NCI-H187 treated with DMSO at 0.1 percent for 48 hours (cell line): ENCODE results near the gene CCAR1.
"Not testable (repeated sequence)": the region's sequence is repeated elsewhere in the genome, so short reads cannot be mapped to it uniquely, and the experiment has no call there.

Experiments
- DNase-seq: peaks from one replicate; lab custom pipeline; 2025; lab: John Stamatoyannopoulos, UW

The CCAR1 gene

GRCh38 chr10:68759967-68760366, 38.9 kb downstream of the CCAR1 start:
- no peak for DNase-seq

GRCh38 chr10:68767407-68767806, 46.4 kb downstream of the CCAR1 start:
- not testable (repeated sequence) for DNase-seq

GRCh38 chr10:68781613-68782574, 60.9 kb downstream of the CCAR1 start:
- no peak for DNase-seq

GRCh38 chr10:68784476-68784875, 63.4 kb downstream of the CCAR1 start:
- DNase-seq = no peak

GRCh38 chr10:68787813-68788212, 66.8 kb downstream of the CCAR1 start:
- no peak for DNase-seq

GRCh38 chr10:68790476-68790875, 69.4 kb downstream of the CCAR1 start:
- DNase-seq = no peak

- DNase-seq = no peak
Observed at GRCh38 chr10:68792115-68792514, 71.1 kb downstream of the CCAR1 start.

- DNase-seq = no peak
Observed at GRCh38 chr10:68795886-68796532, 75.0 kb downstream of the CCAR1 start.

- no peak for DNase-seq
Observed at GRCh38 chr10:68796605-68797004, 75.6 kb downstream of the CCAR1 start.

- DNase-seq = no peak
Observed at GRCh38 chr10:68800211-68800610, 79.2 kb downstream of the CCAR1 start.

- no peak for DNase-seq
Observed at GRCh38 chr10:68804692-68805091, 83.7 kb downstream of the CCAR1 start.

- not testable (repeated sequence) for DNase-seq
Observed at GRCh38 chr10:68810830-68811229, 89.8 kb downstream of the CCAR1 start.

GRCh38 chr10:68811314-68812009, 90.4 kb downstream of the CCAR1 start:
- no peak for DNase-seq

GRCh38 chr10:68812420-68812819, 91.4 kb downstream of the CCAR1 start:
- no peak for DNase-seq

- DNase-seq = no peak
Observed at GRCh38 chr10:68813559-68813958, 92.5 kb downstream of the CCAR1 start.

- no peak for DNase-seq
Observed at GRCh38 chr10:68816796-68817412, 95.9 kb downstream of the CCAR1 start.

GRCh38 chr10:68820359-68820758, 99.3 kb downstream of the CCAR1 start:
- not testable (repeated sequence) for DNase-seq

GRCh38 chr10:68822626-68823025, 101.6 kb downstream of the CCAR1 start:
- not testable (repeated sequence) for DNase-seq

GRCh38 chr10:68826764-68827591, 105.9 kb downstream of the CCAR1 start, which contains the start of gene STOX1:
Gene STOX1, plus strand, starts transcription at chr10:68827531. Its CDS starts 93 bp downstream, at chr10:68827624.
- no peak for DNase-seq

GRCh38 chr10:68827592-68827959, 106.5 kb downstream of the CCAR1 start:
- not testable (repeated sequence) for DNase-seq

GRCh38 chr10:68828083-68828601, 107.1 kb downstream of the CCAR1 start:
- not testable (repeated sequence) for DNase-seq
